Osteoblast (primary cell): ENCODE data around the gene FARP1. TPM values are rescaled to one million over a fixed set of nuclear protein-coding genes. Genes with fewer than 3 reads are reported as not detected.

ENCODE experiments used
- DNase-seq: peaks from one replicate; pipeline ENCODE4 v3.0.0; 2011; ENCODE audit warnings: low spot score, mixed read lengths; ENCODE audit not compliant: insufficient read length; ENCODE audit errors: missing footprints
- H2AFZ ChIP-seq: 2 replicates; pipeline ENCODE4 v1.6.0; 2011; ENCODE audit warnings: mild to moderate bottlenecking, low read length
- H3K27ac ChIP-seq: 2 replicates; pipeline ENCODE4 v1.5.1; 2011; ENCODE audit warnings: mild to moderate bottlenecking, low read depth, low read length, moderate library complexity
- H3K27me3 ChIP-seq: 2 replicates; pipeline ENCODE4 v1.6.0; 2012; ENCODE audit warnings: mild to moderate bottlenecking, control low read depth, inconsistent platforms, low read length, moderate library complexity; ENCODE audit not compliant: insufficient read depth
- H3K36me3 ChIP-seq: 2 replicates; pipeline ENCODE4 v1.5.1; 2011; ENCODE audit warnings: mild to moderate bottlenecking, low read length, control low read depth, moderate library complexity; ENCODE audit not compliant: insufficient read depth
- H3K4me1 ChIP-seq: 2 replicates; pipeline ENCODE4 v1.5.1; 2011; ENCODE audit warnings: mild to moderate bottlenecking, low read length, control low read depth, moderate library complexity; ENCODE audit not compliant: insufficient read depth
- H3K4me2 ChIP-seq: 2 replicates; pipeline ENCODE4 v1.6.0; 2011; ENCODE audit warnings: mild to moderate bottlenecking, low read length; ENCODE audit not compliant: insufficient read depth
- H3K4me3 ChIP-seq: fragments of 200-600 bp; sonication (generic); 3 replicates; pipeline ENCODE4 v1.5.1; 2012; ENCODE audit warnings: mild to moderate bottlenecking, low read length, inconsistent platforms; ENCODE audit not compliant: insufficient read depth
- H3K79me2 ChIP-seq: 2 replicates; pipeline ENCODE4 v1.6.0; 2012; ENCODE audit warnings: mild to moderate bottlenecking, low read length, control low read depth, inconsistent platforms; ENCODE audit not compliant: insufficient read depth
- H3K9me3 ChIP-seq: 2 replicates; pipeline ENCODE4 v1.5.1; 2011; ENCODE audit warnings: low read depth, low read length, control low read depth
- H4K20me1 ChIP-seq: 2 replicates; pipeline ENCODE4 v1.6.0; 2012; ENCODE audit warnings: mild to moderate bottlenecking, low read length, control low read depth; ENCODE audit not compliant: insufficient read depth
- total RNA-seq: library from RNA; depleted of rRNA; stranded (reverse); fragments of >200 nt; gene quantifications from 2 replicates; pipeline ENCODE4 v1.2.3, GENCODE V29; 2012
- TF ChIP-seq, protein P1 (sequence below): IDR thresholded peaks from 2 replicates; pipeline ENCODE4 v1.5.1; 2011; ENCODE audit warnings: mild to moderate bottlenecking, low read depth, low read length, moderate library complexity; ENCODE audit errors: extremely low read depth

Gene FARP1
- total RNA-seq, 1 donor: 36.2 TPM

DNA sequence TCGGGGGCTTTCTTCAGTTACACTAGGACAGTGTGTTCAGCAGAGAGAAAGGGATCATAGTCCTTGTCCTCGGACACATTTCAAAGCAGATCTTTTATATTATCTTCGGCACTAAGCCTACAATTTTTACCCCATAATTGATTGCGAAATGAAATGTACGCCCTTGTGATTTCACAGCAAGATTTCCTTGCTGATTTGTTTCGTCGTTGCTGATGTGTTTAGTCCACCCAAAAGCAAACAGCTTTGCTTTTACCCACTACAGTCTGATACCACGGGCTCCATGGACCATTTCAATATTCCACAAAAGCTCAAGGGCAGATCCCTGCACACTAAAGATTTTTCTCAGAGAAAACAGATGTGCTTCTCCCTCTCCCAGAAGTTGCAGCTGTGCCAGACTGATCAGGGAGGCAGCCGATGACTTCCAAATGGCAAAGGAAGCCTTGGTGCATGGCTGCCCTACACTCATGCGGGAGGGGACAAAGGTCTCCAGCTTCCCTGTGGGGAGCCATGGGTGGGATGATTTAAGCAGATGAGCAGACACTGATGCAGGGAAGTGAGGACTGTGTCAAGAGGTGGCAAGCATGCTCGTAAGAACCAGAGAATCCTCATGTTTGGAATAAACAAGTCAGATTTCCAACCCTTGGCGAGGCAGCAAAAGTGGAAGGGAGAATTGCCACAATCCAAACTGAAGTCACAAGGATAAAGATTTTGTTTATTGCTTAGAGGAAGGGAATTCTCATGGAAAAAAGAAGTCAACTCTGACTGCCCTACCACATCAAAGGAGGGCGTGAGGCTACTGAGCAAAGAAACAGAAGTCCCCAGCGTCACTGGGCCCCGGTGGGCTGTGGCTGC is 353.0 kb downstream of the FARP1 start:
- Histone ChIP-seq H4K20me1 (peaks cover 14% of the 10 kb centered on the region), H3K4me2 (peak overlapping the region; percentile 58), H3K27me3 (no peaks in the 10 kb centered on the region), H3K27ac (peak overlapping the region; percentile 60), H3K9me3 (no peaks in the 10 kb centered on the region), H3K36me3 (peaks cover 3% of the 10 kb centered on the region), H3K4me1 (peaks cover 18% of the 10 kb centered on the region), H3K4me3 (peak overlapping the region; percentile 28), H3K79me2 (peaks cover 91% of the 10 kb centered on the region), H2AFZ (no peak overlapping the region)
- no peak for DNase-seq
- TF ChIP-seq, protein P1, sequence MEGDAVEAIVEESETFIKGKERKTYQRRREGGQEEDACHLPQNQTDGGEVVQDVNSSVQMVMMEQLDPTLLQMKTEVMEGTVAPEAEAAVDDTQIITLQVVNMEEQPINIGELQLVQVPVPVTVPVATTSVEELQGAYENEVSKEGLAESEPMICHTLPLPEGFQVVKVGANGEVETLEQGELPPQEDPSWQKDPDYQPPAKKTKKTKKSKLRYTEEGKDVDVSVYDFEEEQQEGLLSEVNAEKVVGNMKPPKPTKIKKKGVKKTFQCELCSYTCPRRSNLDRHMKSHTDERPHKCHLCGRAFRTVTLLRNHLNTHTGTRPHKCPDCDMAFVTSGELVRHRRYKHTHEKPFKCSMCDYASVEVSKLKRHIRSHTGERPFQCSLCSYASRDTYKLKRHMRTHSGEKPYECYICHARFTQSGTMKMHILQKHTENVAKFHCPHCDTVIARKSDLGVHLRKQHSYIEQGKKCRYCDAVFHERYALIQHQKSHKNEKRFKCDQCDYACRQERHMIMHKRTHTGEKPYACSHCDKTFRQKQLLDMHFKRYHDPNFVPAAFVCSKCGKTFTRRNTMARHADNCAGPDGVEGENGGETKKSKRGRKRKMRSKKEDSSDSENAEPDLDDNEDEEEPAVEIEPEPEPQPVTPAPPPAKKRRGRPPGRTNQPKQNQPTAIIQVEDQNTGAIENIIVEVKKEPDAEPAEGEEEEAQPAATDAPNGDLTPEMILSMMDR: no peak

DNA sequence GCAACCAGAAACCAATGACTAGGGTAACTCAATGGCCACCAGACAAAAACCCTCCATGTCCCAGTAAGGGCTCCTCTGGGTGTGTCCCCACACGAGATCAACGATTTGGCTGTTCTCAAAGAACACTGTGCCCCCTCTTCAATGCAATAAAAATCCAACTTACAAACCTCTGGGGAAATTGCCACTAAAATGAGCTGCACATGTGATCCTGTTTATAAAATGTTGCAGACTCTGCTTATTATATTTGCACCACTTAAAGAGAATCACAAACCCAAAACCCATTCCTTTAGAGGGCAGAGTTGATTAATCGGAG is 353.5 kb downstream of the FARP1 start:
- H3K36me3 ChIP-seq: peaks cover 3% of the 10 kb centered on the region
- peaks cover 14% of the 10 kb centered on the region for H4K20me1 ChIP-seq
- no peak overlapping the region for H3K4me3 ChIP-seq
- H3K27ac ChIP-seq: peak overlapping the region; percentile 60
- peaks cover 91% of the 10 kb centered on the region for H3K79me2 ChIP-seq
- no peaks in the 10 kb centered on the region for H3K27me3 ChIP-seq
- TF ChIP-seq, protein P1: no peak
- H3K4me1 ChIP-seq: peaks cover 18% of the 10 kb centered on the region
- no peak overlapping the region for H2AFZ ChIP-seq
- DNase-seq: no peak
- peak overlapping the region; percentile 58 for H3K4me2 ChIP-seq
- H3K9me3 ChIP-seq: no peaks in the 10 kb centered on the region

DNA sequence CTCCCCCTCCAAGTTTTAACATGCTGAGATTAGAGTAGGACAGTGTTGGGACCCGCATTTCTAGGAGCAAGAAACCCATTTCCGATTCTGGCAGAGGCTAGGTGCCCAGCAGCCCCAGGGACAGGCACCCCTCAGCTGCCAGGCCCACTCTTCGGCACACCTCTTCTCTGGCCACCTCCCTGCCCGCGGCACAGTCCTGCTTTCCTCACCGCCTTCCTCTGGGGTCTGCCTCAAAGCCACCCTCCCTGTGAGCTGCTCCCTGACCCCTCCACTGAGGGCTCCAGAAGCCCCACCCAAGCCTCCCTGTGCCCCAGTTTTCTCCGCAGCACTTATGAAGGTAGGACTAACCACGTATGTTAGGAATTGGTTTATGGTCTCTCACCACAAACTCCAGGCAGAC is 354.1 kb downstream of the FARP1 start:
- Histone ChIP-seq H3K79me2 (peaks cover 92% of the 10 kb centered on the region), H3K27me3 (no peaks in the 10 kb centered on the region), H3K4me1 (peaks cover 18% of the 10 kb centered on the region), H2AFZ (no peak overlapping the region), H3K4me3 (no peak overlapping the region), H4K20me1 (peaks cover 14% of the 10 kb centered on the region), H3K9me3 (no peaks in the 10 kb centered on the region), H3K36me3 (peaks cover 3% of the 10 kb centered on the region), H3K27ac (peak overlapping the region; percentile 60), H3K4me2 (no peak overlapping the region)
- TF ChIP-seq, protein P1: no peak
- no peak for DNase-seq

DNA sequence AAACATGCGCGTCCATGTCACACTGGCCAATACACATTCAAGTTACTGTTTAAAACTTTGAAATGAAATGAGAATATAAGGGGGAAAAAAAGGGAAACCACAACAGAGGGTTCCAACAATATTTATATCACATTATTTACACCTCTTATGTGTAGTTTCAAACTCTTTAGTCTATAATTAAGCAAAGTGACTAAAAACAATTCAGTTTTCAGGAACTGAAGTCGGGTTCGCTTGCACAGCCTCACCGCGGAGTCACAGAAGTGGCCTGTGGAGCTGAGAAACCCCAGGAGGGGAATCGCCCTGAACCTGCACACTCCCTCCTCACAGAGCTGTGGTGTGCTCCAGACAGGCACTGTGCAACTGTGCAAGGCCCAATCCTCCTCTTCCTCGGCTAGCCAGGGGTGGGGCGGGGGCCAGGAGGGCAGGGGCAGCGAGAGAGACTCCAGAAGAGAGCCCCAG is 358.1 kb downstream of the FARP1 start:
- DNase-seq: no peak
- peaks cover 3% of the 10 kb centered on the region for H3K36me3 ChIP-seq
- H3K27ac ChIP-seq: no peak overlapping the region
- peaks cover 33% of the 10 kb centered on the region for H3K4me1 ChIP-seq
- H3K4me3 ChIP-seq: no peak overlapping the region
- H3K4me2 ChIP-seq: no peak overlapping the region
- H3K79me2 ChIP-seq: peaks cover 100% of the 10 kb centered on the region
- H3K27me3 ChIP-seq: no peaks in the 10 kb centered on the region
- H4K20me1 ChIP-seq: peaks cover 14% of the 10 kb centered on the region
- TF ChIP-seq, protein P1: no peak
- no peaks in the 10 kb centered on the region for H3K9me3 ChIP-seq
- H2AFZ ChIP-seq: no peak overlapping the region
